Stimulated activated CD8-positive, alpha-beta memory T cell treated with anti-CD3 and anti-CD28 coated beads, Interleukin-15, amount 100 ng/mL, for 1 hour (primary cell): Measurements from ENCODE around the gene SLC25A52.
"Not testable (repeated sequence)": the region's sequence is repeated elsewhere in the genome, so short reads cannot be mapped to it uniquely, and the experiment has no call there.

Source experiments
- DNase-seq: peaks from one replicate; pipeline ENCODE4 v3.0.0-alpha.2; 2020; ENCODE audit warnings: low read depth

Gene SLC25A52

GRCh38 chr18:31760695-31761094, at the start of gene SLC25A52:
SLC25A52 (minus strand) TSS chr18:31760880; CDS start chr18:31760661, 219 bp downstream.
- no peak for DNase-seq

GRCh38 chr18:31809049-31809448, 48.4 kb upstream of the SLC25A52 start:
- DNase-seq: not testable (repeated sequence)

GRCh38 chr18:31801078-31801477, 40.4 kb upstream of the SLC25A52 start:
- no peak for DNase-seq

GRCh38 chr18:31799257-31799656, 38.6 kb upstream of the SLC25A52 start:
- DNase-seq: not testable (repeated sequence)

- DNase-seq: no peak
These were observed 37.7 kb upstream of the SLC25A52 start for GRCh38 chr18:31798399-31798798.

GRCh38 chr18:31795747-31796146, 35.1 kb upstream of the SLC25A52 start:
- no peak for DNase-seq

GRCh38 chr18:31793531-31793930, 32.9 kb upstream of the SLC25A52 start:
- DNase-seq: no peak

GRCh38 chr18:31792580-31792911, 31.9 kb upstream of the SLC25A52 start:
- no peak for DNase-seq

GRCh38 chr18:31791817-31792579, 31.3 kb upstream of the SLC25A52 start:
- DNase-seq: no peak

GRCh38 chr18:31789409-31789808, 28.7 kb upstream of the SLC25A52 start:
- no peak for DNase-seq

GRCh38 chr18:31783059-31783458, 22.4 kb upstream of the SLC25A52 start:
- no peak for DNase-seq

GRCh38 chr18:31778391-31778950, 17.8 kb upstream of the SLC25A52 start:
- DNase-seq: no peak

GRCh38 chr18:31776093-31776492, 15.4 kb upstream of the SLC25A52 start:
- no peak for DNase-seq

- DNase-seq: no peak
These were observed 14.3 kb upstream of the SLC25A52 start for GRCh38 chr18:31774962-31775361.

- no peak for DNase-seq
These were observed 13.8 kb upstream of the SLC25A52 start for GRCh38 chr18:31774477-31774785.

- DNase-seq: no peak
These were observed 13.2 kb upstream of the SLC25A52 start for GRCh38 chr18:31773774-31774476.

GRCh38 chr18:31772699-31773098, 12.0 kb upstream of the SLC25A52 start:
- DNase-seq: no peak

GRCh38 chr18:31750273-31750672, 10.4 kb downstream of the SLC25A52 start:
- DNase-seq: no peak

GRCh38 chr18:31746396-31746795, 14.3 kb downstream of the SLC25A52 start:
- no peak for DNase-seq

GRCh38 chr18:31744321-31745067, 16.2 kb downstream of the SLC25A52 start:
- no peak for DNase-seq

- not testable (repeated sequence) for DNase-seq
These were observed 17.1 kb downstream of the SLC25A52 start for GRCh38 chr18:31743600-31743999.

- peak; percentile 20 for DNase-seq
These were observed 19.5 kb downstream of the SLC25A52 start for GRCh38 chr18:31741097-31741735.
